ENCODE results near the gene RNU7-1. TPM values are rescaled to one million over a fixed set of nuclear protein-coding genes. Genes with fewer than 3 reads are reported as not detected.

Gene RNU7-1
- polyA plus RNA-seq, 2 of the 4 experiments (the other 2 are of a cell fraction) = not detected

GRCh38 chr12:6963016-6963731 is 19.6 kb downstream of the RNU7-1 start:
- POLR2A ChIA-PET = interaction anchor here (1.6 to 9.0 kb wide), 2 partner anchors 18 to 37 kb away, joined by 4 to 174 read pairs; partner anchors contain the start of genes C12orf57 and RNU7-1
- no peak for FAIRE-seq
- CTCF ChIA-PET = interaction anchor here (1.0 to 11.2 kb wide), 13 partner anchors 11 to 226 kb away, joined by 3 to 354 read pairs (median 15); partner anchors contain the start of genes C12orf57, PTPN6, RNU7-1 and SPSB2
- H3K27ac ChIP-seq = peak overlapping the region; percentile 89 to 99
- no peak for DNase-seq (ENCODE audit: low read depth in 1 of 2, low spot score in 1 of 2)
- no peak for ATAC-seq
- no peaks in the 10 kb centered on the region for H3K9me3 ChIP-seq
- peaks cover 39% of the 10 kb centered on the region for H3K4me1 ChIP-seq
- TF ChIP-seq CBX8 (IDR thresholded peaks at IDR 0.05) = no peak
- TF ChIP-seq EP300 (IDR thresholded peaks at IDR 0.05) = no peak
- no peak for TF ChIP-seq RNF2 (IDR thresholded peaks at IDR 0.05; ENCODE audit: borderline replicate concordance, low read depth)
- no peak for TF ChIP-seq RFX5 (IDR thresholded peaks at IDR 0.05)
- TF ChIP-seq NR3C1 (IDR thresholded peaks at IDR 0.05) = no peak
- no peak for TF ChIP-seq GATA3 (IDR thresholded peaks at IDR 0.05; ENCODE audit: borderline replicate concordance)
- TF ChIP-seq MAFK (IDR thresholded peaks at IDR 0.05; ENCODE audit: partially characterized antibody) = no peak
- no peak for TF ChIP-seq BHLHE40 (IDR thresholded peaks at IDR 0.05; ENCODE audit: low read depth, low read length)
- TF ChIP-seq ZFP36 (IDR thresholded peaks at IDR 0.05; ENCODE audit: borderline replicate concordance, partially characterized antibody) = no peak
- no peak for TF ChIP-seq EHF (CRISPR knock-in tag; IDR thresholded peaks at IDR 0.05)
- TF ChIP-seq FOXS1 (CRISPR knock-in tag; IDR thresholded peaks at IDR 0.05) = no peak
- 92% methylated on average over 30 of the region's 32 CpGs for WGBS (ENCODE audit: missing lambda C conversion rate)
- H3K4me3 ChIP-seq = no peak overlapping the region
- no peak overlapping the region for H3K4me2 ChIP-seq

- ChIA-PET CTCF (interaction anchor here (0.7 to 11.2 kb wide), 26 partner anchors 8 to 225 kb away, joined by 3 to 354 read pairs (median 6); partner anchors contain the start of genes C12orf57, C1S, PTPN6 and RNU7-1), POLR2A (interaction anchor here (9.0 kb wide), 1 partner anchor 19 kb away, joined by 174 read pairs; the partner anchor contains the start of genes C12orf57 and RNU7-1)
- Histone ChIP-seq H3K4me1 (peaks cover 46% of the 10 kb centered on the region), H3K27ac (peak overlapping the region; percentile 89 to 99; a peak in 4 of 6 replicates), H3K9me3 (no peaks in the 10 kb centered on the region), H3K4me2 (no peak overlapping the region), H3K4me3 (no peak overlapping the region)
- WGBS (ENCODE audit: missing lambda C conversion rate) = 86% methylated on average over 13 of the region's 17 CpGs
- no peak for FAIRE-seq
- TF ChIP-seq SREBF2 (IDR thresholded peaks at IDR 0.05) (no peak), EHF (CRISPR knock-in tag; IDR thresholded peaks at IDR 0.05) (no peak), BCL3 (IDR thresholded peaks at IDR 0.05) (no peak), PBX3 (IDR thresholded peaks at IDR 0.05) (no peak), RFX5 (IDR thresholded peaks at IDR 0.05) (no peak), MAZ (IDR thresholded peaks at IDR 0.05; ENCODE audit: borderline replicate concordance, low read depth, low read length) (no peak)
- no peak for ATAC-seq
- no peak for DNase-seq (ENCODE audit: low read depth in 1 of 2, low spot score in 1 of 2)
Measured at GRCh38 chr12:6963791-6964413, 20.3 kb downstream of the RNU7-1 start.

GRCh38 chr12:6964605-6965025 is 21.0 kb downstream of the RNU7-1 start:
- TF ChIP-seq CHD2 (IDR thresholded peaks at IDR 0.05; ENCODE audit: low read length, partially characterized antibody) (no peak), JUN (IDR thresholded peaks at IDR 0.05) (0 out of 5 replicates have a peak, but pooled peaks of 1 of the 2 experiments have one; percentile 28)
- peak in 1 of 2 experiments; percentile 1; a peak in 3 of 6 replicates for ATAC-seq
- Histone ChIP-seq H3K27ac (peak overlapping the region; percentile 50 to 99; a peak in 5 of 6 replicates), H3K4me1 (peaks cover 51% of the 10 kb centered on the region), H3K4me3 (no peak overlapping the region), H3K4me2 (peak overlapping the region; percentile 14; the same call in 1 of the 3 replicates), H3K9me3 (no peaks in the 10 kb centered on the region)
- no peak for DNase-seq (ENCODE audit: low read depth in 1 of 2, low spot score in 1 of 2)
- no peak for FAIRE-seq
- ChIA-PET CTCF (interaction anchor here (0.5 to 11.2 kb wide), 33 partner anchors 8 to 182 kb away, joined by 3 to 354 read pairs (median 5); partner anchors contain the start of genes C12orf57, C1RL, C1S and PTPN6), POLR2A (interaction anchor here (0.9 to 9.0 kb wide), 4 partner anchors 20 to 96 kb away, joined by 4 to 174 read pairs (median 6); partner anchors contain the start of genes C12orf57, LPCAT3 and RNU7-1)
- WGBS (ENCODE audit: missing lambda C conversion rate) = 79% methylated on average over 8 of the region's 8 CpGs

Measured in A549 (cell line).